Measurements from ENCODE around the gene COPS2. TPM values are rescaled to one million over a fixed set of nuclear protein-coding genes. Genes with fewer than 3 reads are reported as not detected.

The COPS2 gene
- total and polyA plus RNA-seq, 2 donors (not counting 1 experiment from before 2014, with no cell fraction given) = 92.2 to 98.1 TPM

DNA sequence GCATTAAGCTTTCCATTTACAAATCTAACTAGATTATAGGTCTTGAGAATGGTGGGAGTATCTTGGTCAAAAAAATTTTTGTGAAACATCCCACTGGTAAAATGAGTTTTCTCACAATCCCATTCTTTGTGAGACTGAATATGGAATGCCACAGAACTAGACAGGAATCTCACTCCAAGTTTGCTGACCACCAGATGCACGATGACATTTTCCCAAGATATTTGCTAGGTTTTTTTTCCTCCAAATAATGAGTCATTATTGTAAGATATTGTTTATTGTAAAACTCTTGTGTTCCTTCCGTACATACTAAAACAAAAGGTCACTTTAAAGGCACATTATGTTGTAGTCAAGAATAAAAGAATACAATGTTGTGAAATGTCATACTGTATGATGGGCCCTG lies 53.9 kb downstream of the COPS2 start:
- TF ChIP-seq EZH2 (IDR thresholded peaks at IDR 0.05; ENCODE audit: low read length, missing control alignments) = no peak
- TF ChIP-seq, protein P1, sequence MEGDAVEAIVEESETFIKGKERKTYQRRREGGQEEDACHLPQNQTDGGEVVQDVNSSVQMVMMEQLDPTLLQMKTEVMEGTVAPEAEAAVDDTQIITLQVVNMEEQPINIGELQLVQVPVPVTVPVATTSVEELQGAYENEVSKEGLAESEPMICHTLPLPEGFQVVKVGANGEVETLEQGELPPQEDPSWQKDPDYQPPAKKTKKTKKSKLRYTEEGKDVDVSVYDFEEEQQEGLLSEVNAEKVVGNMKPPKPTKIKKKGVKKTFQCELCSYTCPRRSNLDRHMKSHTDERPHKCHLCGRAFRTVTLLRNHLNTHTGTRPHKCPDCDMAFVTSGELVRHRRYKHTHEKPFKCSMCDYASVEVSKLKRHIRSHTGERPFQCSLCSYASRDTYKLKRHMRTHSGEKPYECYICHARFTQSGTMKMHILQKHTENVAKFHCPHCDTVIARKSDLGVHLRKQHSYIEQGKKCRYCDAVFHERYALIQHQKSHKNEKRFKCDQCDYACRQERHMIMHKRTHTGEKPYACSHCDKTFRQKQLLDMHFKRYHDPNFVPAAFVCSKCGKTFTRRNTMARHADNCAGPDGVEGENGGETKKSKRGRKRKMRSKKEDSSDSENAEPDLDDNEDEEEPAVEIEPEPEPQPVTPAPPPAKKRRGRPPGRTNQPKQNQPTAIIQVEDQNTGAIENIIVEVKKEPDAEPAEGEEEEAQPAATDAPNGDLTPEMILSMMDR (conservative IDR thresholded peaks at IDR 0.05 in 1 of 2, IDR thresholded peaks at IDR 0.05 in 1 of 2; ENCODE audit: low read depth in 1 of 2, low read length in 2 of 2) = no peak
- Histone ChIP-seq H3K4me2 (ENCODE audit: extremely low read depth, insufficient read depth, low read length) (no peak overlapping the region), H2AFZ (ENCODE audit: low read length) (no peak overlapping the region), H3K9ac (ENCODE audit: insufficient read depth, low read length) (no peak overlapping the region), H3K36me3 (ENCODE audit: control insufficient read depth, insufficient read depth, low read length) (peaks cover 1% of the 10 kb centered on the region), H4K20me1 (ENCODE audit: control insufficient read depth, extremely low read depth, insufficient read depth, low read length) (no peaks in the 10 kb centered on the region), H3K9me3 (ENCODE audit: control insufficient read depth, insufficient read depth, low read depth, low read length) (no peaks in the 10 kb centered on the region), H3K27ac (ENCODE audit: insufficient read depth, low read length) (no peak overlapping the region), H3K79me2 (ENCODE audit: control insufficient read depth, insufficient read depth, low read length) (no peaks in the 10 kb centered on the region), H3K4me1 (ENCODE audit: control insufficient read depth, extremely low read depth, insufficient read depth, low read length) (no peaks in the 10 kb centered on the region), H3K27me3 (ENCODE audit: control insufficient read depth, insufficient read depth, low read length) (no peaks in the 10 kb centered on the region), H3K4me3 (replicated peaks in 1 of 4; ENCODE audit: control extremely low read depth in 1 of 4, insufficient read depth in 1 of 4, low read depth in 3 of 4, low read length in 4 of 4) (no peak overlapping the region)
- peak; percentile 54 to 71 for DNase-seq (ENCODE audit: low read depth in 2 of 2)

DNA sequence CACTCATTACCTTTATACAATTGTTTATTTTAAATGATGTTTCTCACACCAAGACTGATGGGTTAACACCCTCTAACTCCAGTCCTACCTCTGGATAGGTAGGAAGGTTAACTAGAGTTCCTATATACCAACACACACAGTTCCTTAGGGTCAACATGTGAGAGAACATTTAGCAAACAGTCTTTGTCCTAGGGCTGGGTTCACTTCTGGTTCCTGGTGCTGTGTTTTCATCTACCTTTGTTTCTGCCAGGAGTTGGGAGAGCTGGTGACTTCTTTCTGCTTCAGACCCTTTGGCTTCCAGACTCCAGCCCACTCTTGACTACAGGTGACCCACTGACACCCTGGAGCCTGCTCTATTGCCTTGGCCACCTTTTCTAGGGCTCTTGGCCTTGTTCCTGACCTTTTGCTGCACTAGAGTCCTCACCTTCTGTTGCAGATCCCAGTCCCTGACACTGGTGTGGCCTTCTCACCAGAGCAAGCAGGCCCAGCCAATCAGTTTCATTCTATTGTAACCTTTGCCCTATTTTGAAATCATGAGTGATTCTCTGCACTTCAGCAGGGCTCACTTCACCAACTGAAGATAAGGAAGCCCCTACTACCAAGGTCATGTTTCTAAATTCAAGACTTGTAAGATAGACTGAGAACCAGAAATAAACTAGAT lies 59.2 kb downstream of the COPS2 start:
- H3K4me2 ChIP-seq (ENCODE audit: extremely low read depth, insufficient read depth, low read length) = no peak overlapping the region
- no peak overlapping the region for H3K9ac ChIP-seq (ENCODE audit: insufficient read depth, low read length)
- H3K9me3 ChIP-seq (ENCODE audit: control insufficient read depth, insufficient read depth, low read depth, low read length) = no peaks in the 10 kb centered on the region
- TF ChIP-seq EZH2 (IDR thresholded peaks at IDR 0.05; ENCODE audit: low read length, missing control alignments) = no peak
- TF ChIP-seq, protein P1 (conservative IDR thresholded peaks at IDR 0.05 in 1 of 2, IDR thresholded peaks at IDR 0.05 in 1 of 2; ENCODE audit: low read depth in 1 of 2, low read length in 2 of 2) = no peak
- no peak for DNase-seq (ENCODE audit: low read depth in 2 of 2)
- no peak overlapping the region for H2AFZ ChIP-seq (ENCODE audit: low read length)
- H3K27ac ChIP-seq (ENCODE audit: insufficient read depth, low read length) = no peak overlapping the region
- H3K4me3 ChIP-seq (replicated peaks in 1 of 4; ENCODE audit: control extremely low read depth in 1 of 4, insufficient read depth in 1 of 4, low read depth in 3 of 4, low read length in 4 of 4) = no peak overlapping the region
- H3K36me3 ChIP-seq (ENCODE audit: control insufficient read depth, insufficient read depth, low read length) = no peaks in the 10 kb centered on the region
- no peaks in the 10 kb centered on the region for H3K4me1 ChIP-seq (ENCODE audit: control insufficient read depth, extremely low read depth, insufficient read depth, low read length)
- no peaks in the 10 kb centered on the region for H3K79me2 ChIP-seq (ENCODE audit: control insufficient read depth, insufficient read depth, low read length)
- no peaks in the 10 kb centered on the region for H4K20me1 ChIP-seq (ENCODE audit: control insufficient read depth, extremely low read depth, insufficient read depth, low read length)
- no peaks in the 10 kb centered on the region for H3K27me3 ChIP-seq (ENCODE audit: control insufficient read depth, insufficient read depth, low read length)

DNA sequence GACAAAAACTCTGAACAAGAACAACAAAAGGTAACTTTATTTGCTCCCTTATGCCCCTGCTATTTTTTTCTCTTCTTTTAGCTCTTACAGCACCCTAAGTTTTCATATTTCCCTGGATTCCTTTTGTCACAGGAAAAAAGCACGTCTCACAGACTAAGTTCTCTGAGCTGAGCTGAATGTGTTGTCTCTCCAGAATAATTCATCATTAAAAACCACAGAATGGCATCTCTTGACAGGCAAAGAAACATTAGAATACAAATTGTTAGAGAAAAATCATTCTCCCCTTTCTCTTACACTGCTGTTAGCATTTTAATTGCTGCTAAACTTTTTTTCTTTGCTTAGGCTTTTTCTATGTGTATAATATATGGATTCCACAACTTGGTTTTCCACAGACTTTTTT lies 60.5 kb downstream of the COPS2 start:
- no peak overlapping the region for H3K9ac ChIP-seq (ENCODE audit: insufficient read depth, low read length)
- no peak for TF ChIP-seq EZH2 (IDR thresholded peaks at IDR 0.05; ENCODE audit: low read length, missing control alignments)
- TF ChIP-seq, protein P1 (conservative IDR thresholded peaks at IDR 0.05 in 1 of 2, IDR thresholded peaks at IDR 0.05 in 1 of 2; ENCODE audit: low read depth in 1 of 2, low read length in 2 of 2) = no peak
- no peaks in the 10 kb centered on the region for H3K27me3 ChIP-seq (ENCODE audit: control insufficient read depth, insufficient read depth, low read length)
- H3K9me3 ChIP-seq (ENCODE audit: control insufficient read depth, insufficient read depth, low read depth, low read length) = no peaks in the 10 kb centered on the region
- no peak overlapping the region for H2AFZ ChIP-seq (ENCODE audit: low read length)
- no peak overlapping the region for H3K4me2 ChIP-seq (ENCODE audit: extremely low read depth, insufficient read depth, low read length)
- no peaks in the 10 kb centered on the region for H3K36me3 ChIP-seq (ENCODE audit: control insufficient read depth, insufficient read depth, low read length)
- no peak overlapping the region for H3K4me3 ChIP-seq (replicated peaks in 1 of 4; ENCODE audit: control extremely low read depth in 1 of 4, insufficient read depth in 1 of 4, low read depth in 3 of 4, low read length in 4 of 4)
- H3K4me1 ChIP-seq (ENCODE audit: control insufficient read depth, extremely low read depth, insufficient read depth, low read length) = no peaks in the 10 kb centered on the region
- DNase-seq (ENCODE audit: low read depth in 2 of 2) = peak in 1 of 2 donors; percentile 54
- no peak overlapping the region for H3K27ac ChIP-seq (ENCODE audit: insufficient read depth, low read length)
- no peaks in the 10 kb centered on the region for H3K79me2 ChIP-seq (ENCODE audit: control insufficient read depth, insufficient read depth, low read length)
- H4K20me1 ChIP-seq (ENCODE audit: control insufficient read depth, extremely low read depth, insufficient read depth, low read length) = no peaks in the 10 kb centered on the region
